ENCODE data around the gene MARK2.

GRCh38 chr11:63917692-63918506 is 79.0 kb downstream of the MARK2 start:
- TF ChIP-seq TAF1 (IDR thresholded peaks at IDR 0.05; ENCODE audit: borderline replicate concordance, low read depth, low read length) (no peak), EZH2phosphoT487 (IDR thresholded peaks at IDR 0.05; ENCODE audit: borderline replicate concordance, low read depth) (no peak), REST (IDR thresholded peaks at IDR 0.05; ENCODE audit: low read depth, low read length) (no peak), CTCF (IDR thresholded peaks at IDR 0.05) (no peak), USF2 (IDR thresholded peaks at IDR 0.05; ENCODE audit: borderline replicate concordance, low read depth, low read length) (no peak), YY1 (IDR thresholded peaks at IDR 0.05; ENCODE audit: low read depth) (no peak), JUND (IDR thresholded peaks at IDR 0.05) (no peak), SIN3A (IDR thresholded peaks at IDR 0.05; ENCODE audit: borderline replicate concordance, low read depth, low read length) (no peak), GATA2 (CRISPR knock-in tag; IDR thresholded peaks at IDR 0.05) (no peak), POLR2AphosphoS5 (IDR thresholded peaks at IDR 0.05; ENCODE audit: low read depth, low read length) (no peak), GABPA (IDR thresholded peaks at IDR 0.05; ENCODE audit: low read depth) (no peak), MXI1 (IDR thresholded peaks at IDR 0.05; ENCODE audit: low read depth, low read length) (peak; percentile 83), RAD21 (IDR thresholded peaks at IDR 0.05; ENCODE audit: low read length) (no peak)

All from SK-N-SH (cell line).